PC-9 (cell line): ENCODE results near the gene ATP4B.

Experiments
- EZH2 ChIP-seq: fragments of 200-600 bp; sonication (generic); IDR thresholded peaks from 2 replicates; pipeline ENCODE4 v1.8.0; 2017; ENCODE audit warnings: antibody characterized with exemption, low read depth
- TF ChIP-seq, protein P1 (sequence below): fragments of 200-600 bp; sonication (generic); conservative IDR thresholded peaks from 2 replicates; pipeline ENCODE4 v1.6.1; 2017; ENCODE audit warnings: mixed run types, antibody characterized with exemption, mild to moderate bottlenecking, moderate library complexity

- TF ChIP-seq, protein P1, sequence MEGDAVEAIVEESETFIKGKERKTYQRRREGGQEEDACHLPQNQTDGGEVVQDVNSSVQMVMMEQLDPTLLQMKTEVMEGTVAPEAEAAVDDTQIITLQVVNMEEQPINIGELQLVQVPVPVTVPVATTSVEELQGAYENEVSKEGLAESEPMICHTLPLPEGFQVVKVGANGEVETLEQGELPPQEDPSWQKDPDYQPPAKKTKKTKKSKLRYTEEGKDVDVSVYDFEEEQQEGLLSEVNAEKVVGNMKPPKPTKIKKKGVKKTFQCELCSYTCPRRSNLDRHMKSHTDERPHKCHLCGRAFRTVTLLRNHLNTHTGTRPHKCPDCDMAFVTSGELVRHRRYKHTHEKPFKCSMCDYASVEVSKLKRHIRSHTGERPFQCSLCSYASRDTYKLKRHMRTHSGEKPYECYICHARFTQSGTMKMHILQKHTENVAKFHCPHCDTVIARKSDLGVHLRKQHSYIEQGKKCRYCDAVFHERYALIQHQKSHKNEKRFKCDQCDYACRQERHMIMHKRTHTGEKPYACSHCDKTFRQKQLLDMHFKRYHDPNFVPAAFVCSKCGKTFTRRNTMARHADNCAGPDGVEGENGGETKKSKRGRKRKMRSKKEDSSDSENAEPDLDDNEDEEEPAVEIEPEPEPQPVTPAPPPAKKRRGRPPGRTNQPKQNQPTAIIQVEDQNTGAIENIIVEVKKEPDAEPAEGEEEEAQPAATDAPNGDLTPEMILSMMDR: no peak
- TF ChIP-seq EZH2: no peak
Measured at GRCh38 chr13:113666329-113666670, 8.3 kb upstream of the ATP4B start.
